MM.1S (cell line): ENCODE results near the gene RPL36AL.

ENCODE experiments used
- EZH2phosphoT487 ChIP-seq: fragments of 300-600 bp; sonication (generic); IDR thresholded peaks from 2 replicates; pipeline ENCODE4 v1.6.1; 2018; ENCODE audit warnings: antibody characterized with exemption, low read length
- TF ChIP-seq, protein P1 (sequence below): fragments of 300-600 bp; sonication (generic); IDR thresholded peaks from 2 replicates; pipeline ENCODE4 v1.5.1; 2016; ENCODE audit warnings: antibody characterized with exemption, low read length, mixed read lengths

- no peak for TF ChIP-seq EZH2phosphoT487
- TF ChIP-seq, protein P1, sequence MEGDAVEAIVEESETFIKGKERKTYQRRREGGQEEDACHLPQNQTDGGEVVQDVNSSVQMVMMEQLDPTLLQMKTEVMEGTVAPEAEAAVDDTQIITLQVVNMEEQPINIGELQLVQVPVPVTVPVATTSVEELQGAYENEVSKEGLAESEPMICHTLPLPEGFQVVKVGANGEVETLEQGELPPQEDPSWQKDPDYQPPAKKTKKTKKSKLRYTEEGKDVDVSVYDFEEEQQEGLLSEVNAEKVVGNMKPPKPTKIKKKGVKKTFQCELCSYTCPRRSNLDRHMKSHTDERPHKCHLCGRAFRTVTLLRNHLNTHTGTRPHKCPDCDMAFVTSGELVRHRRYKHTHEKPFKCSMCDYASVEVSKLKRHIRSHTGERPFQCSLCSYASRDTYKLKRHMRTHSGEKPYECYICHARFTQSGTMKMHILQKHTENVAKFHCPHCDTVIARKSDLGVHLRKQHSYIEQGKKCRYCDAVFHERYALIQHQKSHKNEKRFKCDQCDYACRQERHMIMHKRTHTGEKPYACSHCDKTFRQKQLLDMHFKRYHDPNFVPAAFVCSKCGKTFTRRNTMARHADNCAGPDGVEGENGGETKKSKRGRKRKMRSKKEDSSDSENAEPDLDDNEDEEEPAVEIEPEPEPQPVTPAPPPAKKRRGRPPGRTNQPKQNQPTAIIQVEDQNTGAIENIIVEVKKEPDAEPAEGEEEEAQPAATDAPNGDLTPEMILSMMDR = 0 out of 2 replicates have a peak, but pooled peaks have one; percentile 4
Observed at GRCh38 chr14:49620182-49621113, at the start of gene RPL36AL, which contains the start of gene MGAT2.
